Right atrium auricular region (tissue), 2 donors: ENCODE data around the gene ACE2. TPM values are rescaled to one million over a fixed set of nuclear protein-coding genes. Genes with fewer than 3 reads are reported as not detected.

ENCODE experiments used
- total RNA-seq, 2 donors: library from RNA; depleted of rRNA; stranded (reverse); fragments of >200 nt; gene quantifications; one replicate each; pipeline ENCODE4 v1.1.0, GENCODE V29; 2016

The ACE2 gene
- total RNA-seq, 2 donors from 2014 or later: 15.2 to 26.1 TPM

Other genes with a start within 250 kb of the ACE2 start
- gene VEGFD, start 216.5 kb downstream of the ACE2 start, total RNA-seq: 1 to 10 TPM; 1.6 to 4.9 TPM
- 10 to 100 TPM; 14.3 to 19.2 TPM for gene PIR, start 107.6 kb downstream of the ACE2 start, total RNA-seq
- 10 to 100 TPM; 12.9 to 20.1 TPM for gene BMX, start 100.2 kb downstream of the ACE2 start, total RNA-seq
- gene CLTRN, start 63.8 kb upstream of the ACE2 start, total RNA-seq: under 1 TPM; 0.28 to 0.70 TPM
- gene CA5B, start 137.3 kb upstream of the ACE2 start, total RNA-seq: 1 to 10 TPM; 6.4 to 8.6 TPM
- gene ZRSR2, start 189.5 kb upstream of the ACE2 start, total RNA-seq: 1 to 10 TPM; 4.0 to 6.1 TPM